Stimulated activated CD8-positive, alpha-beta memory T cell treated with anti-CD3 and anti-CD28 coated beads, Interleukin-4, amount 100 ng/mL, for 24 hours (primary cell): ENCODE results near the gene CEACAM19.

Experiments used
- DNase-seq: peaks from one replicate; pipeline ENCODE4 v3.0.0-alpha.2; 2020; ENCODE audit warnings: low read depth

CEACAM19 gene

DNA sequence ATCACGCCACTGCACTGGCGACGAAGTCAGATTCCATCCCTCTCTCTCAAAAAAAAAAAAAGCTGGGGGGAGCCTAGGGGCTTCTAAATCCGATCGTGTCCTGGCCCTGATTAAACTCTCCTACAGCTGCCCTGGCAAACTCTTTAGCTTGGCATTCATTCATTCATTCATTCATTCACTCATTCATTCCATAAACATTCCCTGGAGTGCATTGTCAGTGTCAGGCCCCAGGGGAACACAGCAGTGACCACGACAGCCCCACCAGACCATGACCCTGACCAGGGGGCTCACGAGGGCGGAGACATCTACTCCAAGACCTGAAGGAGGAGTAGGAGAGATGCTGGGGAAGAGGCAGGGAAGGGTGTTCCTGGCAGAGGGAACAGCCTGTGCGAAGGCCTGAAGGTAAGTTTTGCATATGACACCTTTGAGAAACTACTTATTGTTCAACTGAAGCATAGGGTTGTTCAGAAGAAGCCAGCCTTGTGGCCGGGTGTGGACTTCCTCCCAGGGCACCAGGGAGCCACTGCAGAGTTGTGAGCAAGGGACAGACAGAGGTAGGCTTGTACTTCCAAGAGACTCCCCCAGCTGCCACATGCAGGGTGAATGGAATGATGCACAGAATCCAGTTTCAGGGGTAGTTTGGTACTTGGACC is 52.1 kb downstream of the CEACAM19 start:
- no peak for DNase-seq

DNA sequence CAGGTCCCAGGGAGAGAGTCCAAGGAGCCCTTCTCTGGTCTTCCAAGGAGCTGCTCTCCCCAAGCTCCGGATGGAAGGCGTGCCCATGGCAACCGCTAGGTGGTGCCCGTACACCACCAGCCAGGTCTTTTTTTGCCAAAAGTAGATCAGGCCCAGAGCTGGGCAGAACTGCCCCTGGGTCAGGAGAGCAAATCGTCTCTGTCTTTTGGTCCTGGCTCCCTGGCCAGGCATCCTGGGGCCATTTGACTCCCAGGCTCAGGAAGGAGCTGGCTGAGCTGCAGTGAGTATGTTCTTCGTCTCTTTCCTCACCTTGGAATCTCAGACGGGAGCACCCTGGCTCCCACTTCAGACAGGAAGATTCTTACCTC is 52.7 kb downstream of the CEACAM19 start:
- peak; percentile 61 for DNase-seq

DNA sequence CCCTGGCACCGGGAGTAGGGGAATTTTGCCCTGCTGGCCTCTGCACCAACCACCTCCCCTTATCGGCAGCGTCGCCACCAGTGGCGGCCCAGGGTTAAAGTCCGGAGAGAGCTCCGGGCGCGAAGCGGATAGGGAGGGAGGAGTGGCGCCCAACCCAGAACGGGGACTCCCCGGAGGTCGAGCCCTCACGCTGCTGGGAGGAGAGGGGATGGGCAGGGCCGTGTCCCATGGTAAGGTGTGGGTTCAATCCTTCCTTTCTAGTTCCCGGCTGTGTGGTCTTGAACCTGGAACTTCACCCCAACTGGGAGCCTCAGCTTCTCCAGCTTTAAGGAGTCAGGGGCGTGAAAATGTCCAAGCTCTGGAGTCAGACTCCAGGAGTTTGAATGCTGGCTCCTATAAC is 54.0 kb downstream of the CEACAM19 start:
- no peak for DNase-seq

- no peak for DNase-seq
Measured at GRCh38 chr19:44725684-44726083, 54.4 kb downstream of the CEACAM19 start.

- DNase-seq: no peak
Measured at GRCh38 chr19:44726465-44726864, 55.2 kb downstream of the CEACAM19 start.

- DNase-seq: no peak
Measured at GRCh38 chr19:44728178-44728577, 56.9 kb downstream of the CEACAM19 start.

DNA sequence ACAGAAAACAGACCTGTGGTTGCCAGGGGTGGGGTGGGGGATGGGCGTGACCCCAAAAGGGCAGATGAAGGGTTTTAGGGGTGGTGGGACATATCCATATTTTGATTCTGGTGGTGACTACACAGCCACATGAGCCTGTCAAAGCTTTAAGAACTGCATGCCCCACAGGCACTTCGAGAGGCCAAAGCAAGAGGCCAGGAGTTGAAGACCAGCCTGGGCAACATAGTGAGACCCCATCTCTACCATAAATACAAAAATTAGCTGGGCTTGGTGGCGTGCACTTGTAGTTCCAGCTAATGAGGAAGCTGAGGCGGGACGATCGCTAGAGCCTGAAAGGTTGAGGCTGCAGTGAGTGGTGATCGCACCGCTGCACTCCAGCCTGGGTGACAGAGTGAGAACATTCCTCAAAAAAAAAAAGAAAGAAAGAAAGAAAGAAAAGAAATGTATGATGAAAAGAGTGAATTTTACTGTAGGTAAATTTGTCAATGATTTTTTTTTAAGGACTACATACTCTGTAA is 58.3 kb downstream of the CEACAM19 start:
- no peak for DNase-seq

DNA sequence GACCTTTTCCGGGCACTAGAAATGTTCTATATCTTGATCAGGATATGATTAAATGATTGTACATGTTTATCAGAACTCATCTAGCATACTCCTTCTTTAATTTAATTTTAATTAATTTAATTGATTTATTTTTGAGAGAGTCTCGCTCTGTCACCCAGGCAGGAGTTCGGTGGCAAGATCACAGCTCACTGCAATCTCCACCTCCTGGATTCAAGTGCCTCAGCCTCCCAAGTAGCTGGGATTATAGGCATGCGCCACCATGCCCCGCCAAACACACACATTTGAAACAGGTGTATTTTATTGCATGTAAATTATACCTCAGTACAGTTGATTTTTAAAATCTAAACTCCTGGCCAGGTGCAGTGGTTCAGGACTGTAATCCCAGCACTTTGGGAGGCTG is 59.8 kb downstream of the CEACAM19 start:
- no peak for DNase-seq

GRCh38 chr19:44731622-44732021 is 60.3 kb downstream of the CEACAM19 start:
- DNase-seq: no peak

DNA sequence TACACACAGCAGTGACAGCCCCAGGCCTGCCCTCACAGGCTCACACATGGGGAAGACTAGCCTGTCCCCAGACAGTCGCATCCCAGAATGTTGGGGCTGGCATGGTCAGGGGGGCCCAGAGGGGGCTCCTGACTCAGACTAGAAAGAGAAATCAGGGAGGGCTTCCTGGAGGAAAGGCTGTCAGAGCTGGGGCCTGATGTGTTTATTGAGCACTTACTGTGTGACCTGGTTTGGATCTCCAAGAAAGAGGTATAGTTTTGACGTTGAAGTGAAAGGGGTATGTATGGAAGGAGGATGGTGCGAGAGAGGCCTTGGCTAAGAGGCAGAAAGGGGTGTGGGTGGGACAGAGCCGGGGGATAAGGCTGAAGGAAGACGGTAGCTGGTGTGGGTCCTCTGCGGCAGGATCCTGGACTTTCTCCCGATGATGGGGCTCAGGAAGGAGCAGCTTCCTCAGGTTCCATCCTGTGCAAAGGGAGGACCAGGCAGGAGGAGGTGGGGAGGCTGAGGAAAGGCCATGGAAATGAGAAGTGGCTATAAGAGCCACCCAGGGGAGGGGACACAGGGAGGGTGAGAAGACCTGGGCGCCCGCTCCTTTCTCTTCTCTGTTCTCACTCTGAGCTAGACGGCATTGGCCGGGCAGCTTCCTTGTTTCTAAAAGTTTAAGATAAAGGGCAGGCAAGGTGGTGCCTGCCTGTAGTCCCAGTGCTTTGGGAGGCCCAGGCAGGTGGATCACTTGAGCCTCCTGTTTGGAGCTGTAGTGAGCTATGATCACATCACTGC is 61.1 kb downstream of the CEACAM19 start:
- no peak for DNase-seq
